Activated T-cell treated with anti-CD3 and anti-CD28 coated beads for 1 hour (primary cell): Measurements from ENCODE around the gene HUS1B.
"Not testable (repeated sequence)": the region's sequence is repeated elsewhere in the genome, so short reads cannot be mapped to it uniquely, and the experiment has no call there.

Source experiments
- DNase-seq: peaks from one replicate; pipeline ENCODE4 v3.0.0-alpha.2; 2020; ENCODE audit warnings: low read depth

The HUS1B gene

GRCh38 chr6:678520-678919 lies 21.6 kb upstream of the HUS1B start:
- DNase-seq = no peak

DNA sequence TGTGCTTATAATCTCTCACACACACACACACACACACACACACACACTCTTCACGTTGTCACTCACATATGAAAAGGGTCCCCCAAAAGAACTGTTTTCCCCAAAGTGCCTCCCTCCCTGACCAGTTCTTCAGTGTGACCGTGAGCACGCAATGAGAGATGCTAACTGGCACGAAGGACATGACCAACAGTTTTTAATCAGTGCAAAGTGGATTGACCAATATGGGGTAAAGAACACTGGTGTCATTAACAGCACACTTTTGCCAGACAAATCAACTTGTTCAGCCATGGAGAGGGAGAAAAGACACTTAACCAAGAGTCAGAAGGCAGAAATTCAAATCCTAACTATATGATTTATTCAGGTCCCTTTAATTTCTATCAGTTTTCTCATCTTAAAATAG lies 21.0 kb upstream of the HUS1B start:
- no peak for DNase-seq

GRCh38 chr6:674956-675355 lies 18.1 kb upstream of the HUS1B start:
- no peak for DNase-seq

DNA sequence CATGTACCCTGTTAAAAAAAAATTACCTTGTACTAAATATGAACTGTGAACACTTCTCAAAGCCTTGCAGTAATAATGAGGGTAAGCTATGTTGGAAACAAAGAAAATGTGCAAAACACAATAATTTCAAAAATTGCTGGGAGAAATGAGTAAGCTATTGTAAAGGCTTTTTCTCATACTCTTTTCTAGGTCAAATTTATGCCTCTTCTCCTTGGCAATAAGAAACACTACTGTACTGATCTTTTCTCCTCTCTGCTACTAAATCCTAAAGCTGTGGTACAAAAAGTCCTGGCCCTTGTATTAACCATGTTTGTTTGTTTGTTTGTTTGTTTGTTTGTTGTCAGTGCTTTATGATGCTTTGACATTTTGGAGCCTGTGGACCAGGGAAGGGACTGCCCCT lies 17.5 kb upstream of the HUS1B start:
- no peak for DNase-seq

DNA sequence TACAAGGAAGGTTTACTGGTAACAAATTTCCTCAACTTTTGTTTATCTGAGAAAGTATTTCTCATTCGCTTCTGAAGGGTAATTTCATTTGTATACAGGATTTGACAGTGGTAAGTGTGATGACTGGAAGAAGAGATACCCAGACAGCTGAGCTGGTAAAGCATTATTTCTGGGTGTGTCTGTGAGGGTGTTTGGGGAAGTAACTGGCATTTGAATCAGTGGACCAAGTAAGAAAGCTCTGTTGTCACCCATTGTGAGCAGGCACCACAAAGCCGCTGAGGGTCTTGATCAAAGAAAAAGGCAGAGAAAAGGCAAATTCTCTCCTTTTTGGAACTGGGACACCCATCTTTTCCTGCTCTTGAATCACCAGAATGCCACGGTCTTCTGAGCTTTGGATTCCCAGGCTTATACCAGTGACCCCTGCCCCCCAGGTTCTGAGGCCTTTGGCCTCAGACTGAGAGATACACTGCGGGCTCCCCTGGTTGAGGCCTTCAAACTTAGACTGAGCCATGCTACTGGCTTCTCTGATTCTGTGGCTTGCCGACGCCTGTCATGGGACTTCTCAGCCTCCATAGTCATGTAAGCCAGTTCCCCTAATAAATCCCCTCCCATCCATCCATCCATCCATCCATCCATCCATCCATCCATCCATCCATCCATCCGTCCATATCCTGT lies 10.5 kb upstream of the HUS1B start:
- no peak for DNase-seq

DNA sequence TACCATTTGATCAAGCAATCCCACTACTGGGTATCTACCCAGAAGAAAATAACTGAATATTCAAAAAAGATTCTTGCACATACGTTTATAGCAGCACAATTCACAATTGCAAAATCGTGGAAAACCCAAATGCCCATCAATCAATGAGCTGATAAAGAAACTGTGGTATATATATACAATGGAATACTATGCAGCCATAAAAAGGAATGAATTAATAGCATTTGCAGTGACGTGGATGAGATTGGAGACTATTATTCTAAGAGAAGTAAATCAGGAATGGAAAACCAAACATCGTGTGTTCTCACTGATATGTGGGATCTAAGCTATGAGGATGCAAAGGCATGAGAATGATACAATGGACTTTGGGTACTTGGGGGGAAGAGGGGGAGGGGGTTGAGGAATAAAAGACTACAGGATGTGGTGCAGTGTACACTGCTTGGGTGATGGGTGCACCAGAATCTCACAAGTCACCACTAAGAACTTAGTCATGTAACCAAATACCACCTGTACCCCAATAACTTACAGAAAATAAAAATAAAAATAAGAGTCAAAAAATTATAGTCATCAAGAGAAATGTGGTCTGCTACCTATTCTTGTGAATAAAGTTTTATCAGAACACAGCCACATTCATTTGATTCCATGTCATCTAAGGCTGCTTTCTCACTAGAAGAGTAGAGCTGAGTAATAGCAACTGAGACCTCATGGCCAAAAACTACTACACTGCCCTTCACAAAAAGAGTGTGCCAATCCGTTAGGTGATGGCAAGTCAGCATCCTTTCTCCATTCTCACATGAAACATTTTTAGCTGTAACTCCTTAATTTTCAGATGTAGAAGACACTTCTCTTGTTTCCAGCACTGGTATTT lies 8.7 kb upstream of the HUS1B start:
- no peak for DNase-seq

GRCh38 chr6:663788-664187 lies 6.9 kb upstream of the HUS1B start:
- DNase-seq = not testable (repeated sequence)

GRCh38 chr6:659716-660581 lies 3.0 kb upstream of the HUS1B start:
- no peak for DNase-seq

GRCh38 chr6:658244-658643 lies 1.3 kb upstream of the HUS1B start:
- DNase-seq = no peak

- no peak for DNase-seq
These were observed 843 bp upstream of the HUS1B start for GRCh38 chr6:657743-658142.

DNA sequence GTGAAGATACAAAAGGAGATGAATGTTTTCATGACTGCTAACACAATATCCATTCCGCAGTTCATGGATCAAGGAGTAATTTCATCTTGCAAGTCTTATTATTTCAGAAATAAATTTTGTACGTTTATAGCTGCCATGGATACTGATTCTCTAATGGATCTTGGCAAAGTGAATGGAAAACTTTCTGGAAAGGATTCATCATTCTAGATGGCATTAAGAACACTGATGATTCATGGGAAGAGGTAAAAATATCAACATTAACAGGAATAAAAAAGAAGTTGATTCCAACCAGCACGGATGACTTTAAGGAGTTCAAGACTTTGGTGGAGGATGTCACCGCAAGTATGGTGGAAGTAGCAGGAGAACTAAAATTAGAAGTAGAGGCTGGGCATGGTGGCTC lies 2.8 kb downstream of the HUS1B start:
- DNase-seq = no peak

DNA sequence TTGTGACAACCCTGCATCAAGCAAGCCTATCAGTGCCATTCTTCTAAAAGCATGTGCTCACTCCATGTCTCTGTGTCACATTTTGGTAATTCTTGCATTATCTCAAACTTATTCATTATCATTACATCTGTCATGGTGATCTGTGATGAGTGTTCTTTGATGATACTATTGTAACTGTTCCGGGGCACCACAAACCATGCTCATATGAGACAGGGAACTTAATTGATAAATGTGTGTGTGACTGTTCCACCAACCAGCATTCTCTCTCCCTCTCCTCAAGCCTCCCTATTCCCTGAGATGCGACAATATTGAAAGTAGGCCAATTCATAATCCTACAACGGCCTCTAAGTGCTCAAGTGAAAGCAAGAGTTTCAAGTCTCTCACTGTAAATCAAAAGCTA lies 4.0 kb downstream of the HUS1B start:
- DNase-seq = no peak

DNA sequence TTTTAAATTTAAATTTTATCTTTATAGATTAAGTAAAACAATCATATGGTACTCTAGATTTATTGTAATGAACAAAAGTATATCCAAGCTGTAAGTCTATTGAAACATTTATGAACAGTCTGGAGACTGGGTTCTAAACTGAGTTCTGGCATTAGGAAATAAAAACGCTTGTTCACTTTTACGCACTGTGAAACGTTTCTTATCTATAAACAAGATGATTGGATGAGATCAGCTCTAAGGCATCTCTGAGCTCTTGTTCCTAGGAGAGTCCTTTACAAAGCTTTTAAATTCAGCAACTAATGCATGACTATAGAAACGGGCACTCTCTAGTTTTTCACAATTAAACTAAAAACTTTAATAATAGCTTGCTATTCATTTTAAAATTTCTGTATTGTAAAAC lies 6.8 kb downstream of the HUS1B start:
- DNase-seq = no peak

- DNase-seq = no peak
These were observed 14.1 kb downstream of the HUS1B start for GRCh38 chr6:642805-643204.

DNA sequence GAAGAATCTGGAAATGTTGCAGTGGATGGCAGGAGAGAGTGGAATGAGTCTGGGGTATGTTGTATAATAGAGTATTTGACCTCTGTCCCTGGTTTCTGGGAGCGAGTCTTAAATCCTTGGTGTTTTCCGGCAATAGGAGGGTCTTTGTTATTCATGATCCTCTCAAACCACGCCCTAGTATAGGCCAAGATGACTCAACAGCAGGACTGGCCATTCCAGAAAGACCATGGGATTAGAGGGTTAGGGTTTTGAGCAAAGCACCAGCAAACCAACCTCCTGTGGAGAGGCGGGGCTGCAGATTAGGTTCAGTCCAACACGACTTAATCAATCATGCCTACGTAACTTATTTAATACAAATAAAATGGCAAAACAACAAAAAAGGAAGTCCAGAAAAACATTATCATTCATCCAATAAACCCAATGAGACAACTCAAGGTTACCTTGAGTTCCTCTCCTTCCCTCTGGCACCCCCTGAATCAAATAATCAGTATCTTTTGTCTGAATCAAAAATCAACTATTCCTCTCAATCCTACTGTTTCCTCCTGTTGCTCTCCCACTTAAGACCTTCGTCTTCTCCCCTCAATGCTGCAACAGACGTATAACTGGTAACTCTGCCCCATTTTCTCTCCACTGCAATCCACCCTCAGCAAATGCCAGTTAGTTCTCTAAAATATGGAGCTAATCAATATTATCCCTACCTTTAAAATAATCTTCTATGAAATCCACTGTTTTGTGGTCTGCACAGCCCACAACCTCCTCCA lies 15.5 kb downstream of the HUS1B start:
- no peak for DNase-seq

DNA sequence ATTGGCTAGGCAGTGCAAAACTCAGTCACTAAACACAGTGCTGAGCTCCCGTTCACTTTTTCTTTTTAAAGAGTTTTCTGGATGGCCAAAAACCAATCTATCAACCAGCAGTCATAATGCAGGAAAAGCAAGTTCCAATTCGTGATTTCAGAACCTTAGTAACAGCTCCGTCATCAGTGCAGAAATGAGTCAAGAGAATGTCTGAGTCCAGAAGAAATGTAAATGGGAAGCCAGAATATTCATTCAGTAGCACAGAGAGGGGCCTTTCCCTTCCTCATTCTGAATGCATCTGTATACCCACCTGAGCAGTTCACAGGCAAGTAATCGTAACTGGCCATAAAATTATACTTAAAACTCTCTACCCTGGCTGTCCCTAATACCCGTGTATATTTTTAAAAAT lies 20.4 kb downstream of the HUS1B start:
- no peak for DNase-seq

DNA sequence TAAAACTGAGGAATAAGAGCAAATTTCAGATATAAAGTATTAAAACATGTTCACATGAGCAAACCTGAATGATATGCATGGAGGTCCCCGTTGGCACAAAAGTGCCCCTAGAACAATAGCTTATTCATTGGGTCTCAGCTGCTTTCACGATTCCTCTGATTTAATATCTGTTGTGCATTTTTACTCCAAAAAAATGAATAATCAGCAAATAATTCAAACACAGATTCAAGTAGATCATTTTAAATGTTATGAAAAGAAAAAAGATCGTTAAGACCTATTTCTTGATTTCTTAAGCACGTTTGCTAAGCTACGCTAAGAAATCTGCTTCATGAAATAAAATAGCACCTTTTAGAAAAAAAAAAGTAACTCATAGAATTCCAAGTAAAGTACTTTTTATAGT lies 21.7 kb downstream of the HUS1B start:
- DNase-seq = no peak

- DNase-seq = no peak
These were observed 23.3 kb downstream of the HUS1B start for GRCh38 chr6:633611-634010.

- no peak for DNase-seq
These were observed 28.1 kb downstream of the HUS1B start for GRCh38 chr6:628766-629165.

DNA sequence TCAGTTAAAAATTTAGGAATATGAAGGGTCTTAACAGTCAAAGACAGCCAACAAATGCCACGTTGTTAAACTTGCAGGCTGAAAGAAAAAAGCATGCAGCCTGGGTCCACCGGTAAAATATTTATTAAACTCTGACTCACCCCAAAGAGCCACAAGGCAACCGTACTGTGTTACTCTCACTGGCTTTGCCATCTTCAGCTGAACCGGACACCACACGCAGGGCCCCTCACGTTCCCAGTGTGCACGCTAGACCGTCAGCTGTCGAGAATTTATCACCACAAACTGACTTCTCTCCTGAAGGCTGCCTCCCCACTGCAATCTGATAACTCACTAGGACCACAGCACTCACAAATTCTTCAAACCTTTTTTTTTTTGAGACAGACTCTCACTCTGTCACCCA lies 30.7 kb downstream of the HUS1B start:
- no peak for DNase-seq

GRCh38 chr6:624979-625378 lies 31.9 kb downstream of the HUS1B start:
- no peak for DNase-seq

DNA sequence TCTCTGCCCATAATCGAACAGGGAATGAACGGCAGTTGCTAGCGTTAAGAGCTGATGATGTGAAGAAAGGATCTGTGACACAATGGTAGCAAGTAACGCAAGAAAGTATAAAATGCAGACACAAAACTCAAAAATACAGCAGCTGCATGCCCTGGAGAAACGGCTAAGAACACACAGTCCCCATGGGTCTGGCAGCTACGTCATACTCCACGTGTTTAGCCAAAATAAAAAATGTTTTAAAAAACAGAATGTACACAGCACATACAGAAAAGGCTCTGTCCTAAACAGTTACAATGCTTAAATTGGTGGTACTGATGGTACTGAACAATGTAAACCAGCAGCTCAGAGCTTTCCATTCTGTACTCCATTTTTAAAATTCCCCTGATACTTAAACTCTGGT lies 34.4 kb downstream of the HUS1B start:
- DNase-seq = no peak
